Liver (tissue), 9 donors: ENCODE measurements around the gene PSMD5. TPM values are rescaled to one million over a fixed set of nuclear protein-coding genes. Genes with fewer than 3 reads are reported as not detected.

Experiments used
- DNase-seq: peaks from one replicate; pipeline ENCODE4 v3.0.0-alpha.2; 2017; ENCODE audit warnings: low spot score
- H3K27ac ChIP-seq, 2 donors: one replicate each; pipeline ENCODE4 v1.7.0; 2013; ENCODE audit warnings: inconsistent platforms in 2 of 2, low read length in 2 of 2, control low read depth in 1 of 2, low read depth in 1 of 2, mild to moderate bottlenecking in 1 of 2
- H3K27me3 ChIP-seq, 4 donors: one replicate each; pipeline versions ENCODE4 v1.6.1 to v1.7.0; 2013; ENCODE audit warnings: low read length in 3 of 4, inconsistent platforms in 1 of 4, mild to moderate bottlenecking in 1 of 4, moderate library complexity in 1 of 4; ENCODE audit not compliant: control insufficient read depth in 4 of 4, insufficient read depth in 4 of 4
- H3K36me3 ChIP-seq, 4 donors: one replicate each; pipeline versions ENCODE4 v1.6.1 to v1.7.0; 2013; ENCODE audit warnings: low read length in 3 of 4, mild to moderate bottlenecking in 3 of 4, low read depth in 1 of 4, moderate library complexity in 1 of 4; ENCODE audit not compliant: control insufficient read depth in 4 of 4, insufficient read depth in 3 of 4
- H3K4me1 ChIP-seq, 4 donors: one replicate each; pipeline versions ENCODE4 v1.6.1 to v1.7.0; 2013; ENCODE audit warnings: low read length in 3 of 4, mild to moderate bottlenecking in 3 of 4, moderate library complexity in 1 of 4; ENCODE audit not compliant: control insufficient read depth in 4 of 4, insufficient read depth in 4 of 4
- H3K4me3 ChIP-seq, 3 donors: one replicate each; pipeline versions ENCODE4 v1.6.1 to v1.7.0; 2013; ENCODE audit warnings: low read length in 3 of 3, control low read depth in 1 of 3, low read depth in 1 of 3, mild to moderate bottlenecking in 1 of 3
- H3K9ac ChIP-seq, 2 donors: one replicate each; pipeline ENCODE4 v1.7.0; 2013; ENCODE audit warnings: low read length in 2 of 2, mild to moderate bottlenecking in 2 of 2, moderate library complexity in 2 of 2, control low read depth in 1 of 2, low read depth in 1 of 2
- H3K9me3 ChIP-seq, 4 donors: one replicate each; pipeline versions ENCODE4 v1.6.1 to v1.7.0; 2013; ENCODE audit warnings: low read length in 3 of 4; ENCODE audit not compliant: control insufficient read depth in 4 of 4
- EGR1 ChIP-seq, 2 donors: IDR thresholded peaks; 2 replicates each; pipeline ENCODE4 v1.6.1; 2016 to 2018; ENCODE audit warnings: antibody characterized with exemption in 2 of 2, low read depth in 2 of 2
- FOXA1 ChIP-seq: IDR thresholded peaks from 2 replicates; pipeline ENCODE4 v1.6.1; 2016; ENCODE audit warnings: antibody characterized with exemption
- FOXA2 ChIP-seq: IDR thresholded peaks from 2 replicates; pipeline ENCODE4 v1.6.1; 2016; ENCODE audit warnings: antibody characterized with exemption
- GABPA ChIP-seq, 2 donors: IDR thresholded peaks in 1 of 2; conservative IDR thresholded peaks in 1 of 2; 2 replicates each; pipeline ENCODE4 v1.6.1; 2016; ENCODE audit warnings: antibody characterized with exemption in 2 of 2, mild to moderate bottlenecking in 1 of 2, moderate library complexity in 1 of 2
- HNF4A ChIP-seq, 2 donors: conservative IDR thresholded peaks; 2 replicates each; pipeline ENCODE4 v1.6.1; 2016; ENCODE audit warnings: antibody characterized with exemption in 2 of 2, mild to moderate bottlenecking in 2 of 2
- HNF4G ChIP-seq: IDR thresholded peaks from 2 replicates; pipeline ENCODE4 v1.6.1; 2016; ENCODE audit warnings: antibody characterized with exemption
- JUND ChIP-seq, 2 donors: IDR thresholded peaks; 2 replicates each; pipeline ENCODE4 v1.6.1; 2016; ENCODE audit warnings: antibody characterized with exemption in 2 of 2
- NR2F2 ChIP-seq: IDR thresholded peaks from 2 replicates; pipeline ENCODE4 v1.6.1; 2016; ENCODE audit warnings: antibody characterized with exemption
- RAD21 ChIP-seq, 2 donors: IDR thresholded peaks; 2 replicates each; pipeline ENCODE4 v1.6.1; 2016; ENCODE audit warnings: antibody characterized with exemption in 2 of 2, mild to moderate bottlenecking in 2 of 2
- RXRA ChIP-seq, 2 donors: IDR thresholded peaks; 2 replicates each; pipeline ENCODE4 v1.6.1; 2017 to 2018; ENCODE audit warnings: antibody characterized with exemption in 2 of 2, mild to moderate bottlenecking in 1 of 2
- SP1 ChIP-seq: IDR thresholded peaks from 2 replicates; pipeline ENCODE4 v1.6.1; 2018; ENCODE audit warnings: antibody characterized with exemption, mild to moderate bottlenecking
- TAF1 ChIP-seq: conservative IDR thresholded peaks from 2 replicates; pipeline ENCODE4 v1.6.1; 2016; ENCODE audit warnings: antibody characterized with exemption, mild to moderate bottlenecking
- YY1 ChIP-seq: IDR thresholded peaks from 2 replicates; pipeline ENCODE4 v1.6.1; 2016; ENCODE audit warnings: antibody characterized with exemption, mild to moderate bottlenecking
- WGBS: extraction: QIAGEN DNeasy Blood & Tissue Kit; methylation state at CpG from one replicate; pipeline ENCODE4 v1.1.7; 2013; 5-methylcytosine and 5-hydroxymethylcytosine counted together
- polyA plus RNA-seq, 2 donors: library from polyadenylated mRNA; stranded (reverse) in 1 of 2; unstranded in 1 of 2; fragments of 200-250 nt in 1 of 2; fragments of >200 nt in 1 of 2; fragmentation: Nextera tagmentation in 1 of 2; extraction: Ambion mirVana in 1 of 2; gene quantifications; one replicate each; pipeline versions ENCODE4 v1.2.1 to v1.2.3, GENCODE V29; 2013 to 2015
- total RNA-seq, 2 donors: library from RNA; depleted of rRNA; stranded (reverse); fragments of >200 nt; gene quantifications; one replicate each; pipeline ENCODE4 v1.2.3, GENCODE V29; 2014
- TF ChIP-seq, protein P1 (sequence below): fragments of 150-350 bp; IDR thresholded peaks from 2 replicates; pipeline ENCODE4 v1.5.1; 2017; ENCODE audit warnings: improper control_type of control experiment, low read depth, low read length; ENCODE audit not compliant: missing input control
- TF ChIP-seq, protein P2 (sequence below): IDR thresholded peaks from 2 replicates; pipeline ENCODE4 v1.6.1; 2016; ENCODE audit warnings: antibody characterized with exemption
- TF ChIP-seq, protein P3 (sequence below): IDR thresholded peaks from 2 replicates; pipeline ENCODE4 v1.6.1; 2016; ENCODE audit warnings: antibody characterized with exemption
- TF ChIP-seq, protein P4 (sequence below): IDR thresholded peaks from 2 replicates; pipeline ENCODE4 v1.6.1; 2016; ENCODE audit warnings: antibody characterized with exemption, mild to moderate bottlenecking
- TF ChIP-seq, protein P5 (sequence below): IDR thresholded peaks from 2 replicates; pipeline ENCODE4 v1.6.1; 2016; ENCODE audit warnings: antibody characterized with exemption
- donor health status: healthy.
- donor health status: healthy.
- donor health status: healthy.
- donor health status: healthy.
- donor health status: healthy.

The PSMD5 gene
- total and polyA plus RNA-seq, 4 donors = 10.9 to 19.1 (median 16.0) TPM

DNA sequence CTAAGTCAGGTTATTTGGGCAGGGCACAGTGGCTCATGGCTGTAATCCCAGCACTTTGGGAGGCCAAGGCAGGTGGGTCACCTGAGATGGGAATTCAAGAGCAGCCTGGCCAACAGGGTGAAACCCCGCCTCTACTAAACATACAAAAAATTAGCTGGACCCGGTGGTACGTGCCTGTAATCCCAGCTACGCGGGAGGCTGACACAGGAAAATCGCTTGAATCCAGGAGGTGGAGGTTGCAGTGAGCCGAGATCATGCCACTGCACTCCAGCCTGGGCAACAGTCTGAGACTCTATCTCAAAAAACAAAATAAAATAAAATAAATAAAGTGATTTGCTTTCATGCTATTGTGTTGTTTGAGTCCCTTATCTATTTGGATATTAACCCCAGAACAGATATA lies 41.3 kb downstream of the PSMD5 start:
- H3K9ac ChIP-seq = no peak overlapping the region
- H3K36me3 ChIP-seq = no peaks in the 10 kb centered on the region
- H3K27ac ChIP-seq = no peak overlapping the region
- no peaks in the 10 kb centered on the region for H3K9me3 ChIP-seq
- no peaks in the 10 kb centered on the region for H3K4me1 ChIP-seq
- DNase-seq = no peak
- H3K4me3 ChIP-seq = no peak overlapping the region
- no peaks in the 10 kb centered on the region for H3K27me3 ChIP-seq
- no peak for TF ChIP-seq EGR1 (IDR thresholded peaks at IDR 0.05; ENCODE audit: low read depth in 2 of 2)
- TF ChIP-seq, protein P1, sequence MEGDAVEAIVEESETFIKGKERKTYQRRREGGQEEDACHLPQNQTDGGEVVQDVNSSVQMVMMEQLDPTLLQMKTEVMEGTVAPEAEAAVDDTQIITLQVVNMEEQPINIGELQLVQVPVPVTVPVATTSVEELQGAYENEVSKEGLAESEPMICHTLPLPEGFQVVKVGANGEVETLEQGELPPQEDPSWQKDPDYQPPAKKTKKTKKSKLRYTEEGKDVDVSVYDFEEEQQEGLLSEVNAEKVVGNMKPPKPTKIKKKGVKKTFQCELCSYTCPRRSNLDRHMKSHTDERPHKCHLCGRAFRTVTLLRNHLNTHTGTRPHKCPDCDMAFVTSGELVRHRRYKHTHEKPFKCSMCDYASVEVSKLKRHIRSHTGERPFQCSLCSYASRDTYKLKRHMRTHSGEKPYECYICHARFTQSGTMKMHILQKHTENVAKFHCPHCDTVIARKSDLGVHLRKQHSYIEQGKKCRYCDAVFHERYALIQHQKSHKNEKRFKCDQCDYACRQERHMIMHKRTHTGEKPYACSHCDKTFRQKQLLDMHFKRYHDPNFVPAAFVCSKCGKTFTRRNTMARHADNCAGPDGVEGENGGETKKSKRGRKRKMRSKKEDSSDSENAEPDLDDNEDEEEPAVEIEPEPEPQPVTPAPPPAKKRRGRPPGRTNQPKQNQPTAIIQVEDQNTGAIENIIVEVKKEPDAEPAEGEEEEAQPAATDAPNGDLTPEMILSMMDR = no peak
- no peak for TF ChIP-seq TAF1
- no peak for TF ChIP-seq FOXA2
- no peak for TF ChIP-seq FOXA1
- TF ChIP-seq YY1 = no peak
- no peak for TF ChIP-seq JUND (IDR thresholded peaks at IDR 0.05)
- WGBS = 94% methylated on average over 7 of the region's 7 CpGs

DNA sequence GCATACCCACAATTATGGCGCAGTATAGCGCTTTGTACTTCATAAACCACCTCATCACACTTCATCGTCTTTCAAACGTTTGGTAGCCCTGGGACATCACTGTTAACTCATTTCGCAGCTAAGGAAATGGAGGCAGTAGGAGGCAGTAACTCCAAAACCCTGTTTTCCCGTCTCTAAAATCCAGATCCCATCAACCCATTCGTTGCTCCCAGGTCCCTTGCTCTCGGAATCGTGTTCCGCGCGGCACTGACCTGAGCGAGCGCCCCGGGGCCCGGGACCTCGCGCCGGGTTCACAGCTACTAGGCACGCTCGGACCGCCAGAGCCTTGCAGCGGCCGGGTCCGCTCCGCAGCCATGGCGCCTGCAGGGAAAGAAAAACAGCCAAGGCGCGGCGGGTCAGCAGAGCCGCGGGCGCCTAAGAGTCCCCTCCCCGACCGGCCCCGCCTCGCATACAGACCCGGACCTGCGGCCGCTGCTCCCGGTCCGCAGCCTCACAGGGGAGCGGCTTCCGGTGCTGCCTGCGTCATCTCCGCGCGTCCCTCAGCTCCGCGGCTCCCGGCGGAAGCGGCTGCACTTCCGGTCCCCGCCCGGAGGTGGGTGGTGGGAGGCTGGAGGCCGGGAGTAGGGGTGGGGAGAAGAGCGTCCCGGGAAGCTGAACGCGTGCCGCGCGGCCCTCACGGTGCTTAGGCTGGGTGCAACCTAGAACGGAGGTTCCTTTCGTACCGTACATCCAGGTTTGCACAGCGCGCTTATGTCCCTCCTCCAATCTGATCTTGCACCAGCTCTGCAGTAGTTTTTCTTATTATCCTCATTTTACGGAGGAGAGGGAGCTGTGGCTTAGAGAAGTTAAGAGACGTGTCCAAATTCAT lies 49.6 kb downstream of the PSMD5 start, which contains the start of gene FBXW2:
Gene FBXW2 (minus strand): TSS at position 519 of the 868 bp plus-strand sequence. CDS start 5,158 bp downstream, outside the sequence.
- Histone ChIP-seq H3K9me3 (no peaks in the 10 kb centered on the region), H3K27me3 (no peaks in the 10 kb centered on the region), H3K9ac (peak within 1 kb of the TSS; percentile 94 to 96), H3K27ac (peak within 1 kb of the TSS; percentile 83 to 92), H3K4me1 (peaks cover 0 to 46% (median 28%) of the 10 kb centered on the region in 4 donors), H3K36me3 (peaks cover 0 to 1% (median 0%) of the 10 kb centered on the region in 4 donors), H3K4me3 (peak within 1 kb of the TSS; percentile 98 to 100 (median 98))
- under 1% methylated on average over 72 of the region's 72 CpGs for WGBS
- peak; percentile 90 for DNase-seq
- no peak for TF ChIP-seq FOXA1
- peak; percentile 53 for TF ChIP-seq SP1
- TF ChIP-seq, protein P2, sequence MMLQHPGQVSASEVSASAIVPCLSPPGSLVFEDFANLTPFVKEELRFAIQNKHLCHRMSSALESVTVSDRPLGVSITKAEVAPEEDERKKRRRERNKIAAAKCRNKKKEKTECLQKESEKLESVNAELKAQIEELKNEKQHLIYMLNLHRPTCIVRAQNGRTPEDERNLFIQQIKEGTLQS = no peak
- TF ChIP-seq, protein P1 = peak; percentile 22
- TF ChIP-seq, protein P3, sequence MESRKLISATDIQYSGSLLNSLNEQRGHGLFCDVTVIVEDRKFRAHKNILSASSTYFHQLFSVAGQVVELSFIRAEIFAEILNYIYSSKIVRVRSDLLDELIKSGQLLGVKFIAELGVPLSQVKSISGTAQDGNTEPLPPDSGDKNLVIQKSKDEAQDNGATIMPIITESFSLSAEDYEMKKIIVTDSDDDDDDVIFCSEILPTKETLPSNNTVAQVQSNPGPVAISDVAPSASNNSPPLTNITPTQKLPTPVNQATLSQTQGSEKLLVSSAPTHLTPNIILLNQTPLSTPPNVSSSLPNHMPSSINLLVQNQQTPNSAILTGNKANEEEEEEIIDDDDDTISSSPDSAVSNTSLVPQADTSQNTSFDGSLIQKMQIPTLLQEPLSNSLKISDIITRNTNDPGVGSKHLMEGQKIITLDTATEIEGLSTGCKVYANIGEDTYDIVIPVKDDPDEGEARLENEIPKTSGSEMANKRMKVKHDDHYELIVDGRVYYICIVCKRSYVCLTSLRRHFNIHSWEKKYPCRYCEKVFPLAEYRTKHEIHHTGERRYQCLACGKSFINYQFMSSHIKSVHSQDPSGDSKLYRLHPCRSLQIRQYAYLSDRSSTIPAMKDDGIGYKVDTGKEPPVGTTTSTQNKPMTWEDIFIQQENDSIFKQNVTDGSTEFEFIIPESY = peak; percentile 43
- TF ChIP-seq, protein P4, sequence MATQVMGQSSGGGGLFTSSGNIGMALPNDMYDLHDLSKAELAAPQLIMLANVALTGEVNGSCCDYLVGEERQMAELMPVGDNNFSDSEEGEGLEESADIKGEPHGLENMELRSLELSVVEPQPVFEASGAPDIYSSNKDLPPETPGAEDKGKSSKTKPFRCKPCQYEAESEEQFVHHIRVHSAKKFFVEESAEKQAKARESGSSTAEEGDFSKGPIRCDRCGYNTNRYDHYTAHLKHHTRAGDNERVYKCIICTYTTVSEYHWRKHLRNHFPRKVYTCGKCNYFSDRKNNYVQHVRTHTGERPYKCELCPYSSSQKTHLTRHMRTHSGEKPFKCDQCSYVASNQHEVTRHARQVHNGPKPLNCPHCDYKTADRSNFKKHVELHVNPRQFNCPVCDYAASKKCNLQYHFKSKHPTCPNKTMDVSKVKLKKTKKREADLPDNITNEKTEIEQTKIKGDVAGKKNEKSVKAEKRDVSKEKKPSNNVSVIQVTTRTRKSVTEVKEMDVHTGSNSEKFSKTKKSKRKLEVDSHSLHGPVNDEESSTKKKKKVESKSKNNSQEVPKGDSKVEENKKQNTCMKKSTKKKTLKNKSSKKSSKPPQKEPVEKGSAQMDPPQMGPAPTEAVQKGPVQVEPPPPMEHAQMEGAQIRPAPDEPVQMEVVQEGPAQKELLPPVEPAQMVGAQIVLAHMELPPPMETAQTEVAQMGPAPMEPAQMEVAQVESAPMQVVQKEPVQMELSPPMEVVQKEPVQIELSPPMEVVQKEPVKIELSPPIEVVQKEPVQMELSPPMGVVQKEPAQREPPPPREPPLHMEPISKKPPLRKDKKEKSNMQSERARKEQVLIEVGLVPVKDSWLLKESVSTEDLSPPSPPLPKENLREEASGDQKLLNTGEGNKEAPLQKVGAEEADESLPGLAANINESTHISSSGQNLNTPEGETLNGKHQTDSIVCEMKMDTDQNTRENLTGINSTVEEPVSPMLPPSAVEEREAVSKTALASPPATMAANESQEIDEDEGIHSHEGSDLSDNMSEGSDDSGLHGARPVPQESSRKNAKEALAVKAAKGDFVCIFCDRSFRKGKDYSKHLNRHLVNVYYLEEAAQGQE = peak; percentile 25
- TF ChIP-seq NR2F2 = no peak
- TF ChIP-seq, protein P5, sequence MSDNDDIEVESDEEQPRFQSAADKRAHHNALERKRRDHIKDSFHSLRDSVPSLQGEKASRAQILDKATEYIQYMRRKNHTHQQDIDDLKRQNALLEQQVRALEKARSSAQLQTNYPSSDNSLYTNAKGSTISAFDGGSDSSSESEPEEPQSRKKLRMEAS = no peak
- peak; percentile 62 for TF ChIP-seq YY1
- TF ChIP-seq HNF4G = no peak
- TF ChIP-seq GABPA (IDR thresholded peaks at IDR 0.05 in 1 of 2, conservative IDR thresholded peaks at IDR 0.05 in 1 of 2) = peak; percentile 88 to 98
- no peak for TF ChIP-seq FOXA2
- no peak for TF ChIP-seq HNF4A (conservative IDR thresholded peaks at IDR 0.05)
- TF ChIP-seq RAD21 (IDR thresholded peaks at IDR 0.05) = peak; percentile 48 to 56
- peak in 1 of 2 donors; percentile 52 for TF ChIP-seq EGR1 (IDR thresholded peaks at IDR 0.05; ENCODE audit: low read depth in 2 of 2)
- TF ChIP-seq RXRA (IDR thresholded peaks at IDR 0.05) = peak; percentile 6 to 22
- TF ChIP-seq JUND (IDR thresholded peaks at IDR 0.05) = no peak
- TF ChIP-seq TAF1 = no peak
